Measurements from ENCODE around the gene WIPF2. TPM values are rescaled to one million over a fixed set of nuclear protein-coding genes. Genes with fewer than 3 reads are reported as not detected.

WIPF2 gene
- total RNA-seq, 1 experiment from 2014 or later, result 30.4 TPM

DNA sequence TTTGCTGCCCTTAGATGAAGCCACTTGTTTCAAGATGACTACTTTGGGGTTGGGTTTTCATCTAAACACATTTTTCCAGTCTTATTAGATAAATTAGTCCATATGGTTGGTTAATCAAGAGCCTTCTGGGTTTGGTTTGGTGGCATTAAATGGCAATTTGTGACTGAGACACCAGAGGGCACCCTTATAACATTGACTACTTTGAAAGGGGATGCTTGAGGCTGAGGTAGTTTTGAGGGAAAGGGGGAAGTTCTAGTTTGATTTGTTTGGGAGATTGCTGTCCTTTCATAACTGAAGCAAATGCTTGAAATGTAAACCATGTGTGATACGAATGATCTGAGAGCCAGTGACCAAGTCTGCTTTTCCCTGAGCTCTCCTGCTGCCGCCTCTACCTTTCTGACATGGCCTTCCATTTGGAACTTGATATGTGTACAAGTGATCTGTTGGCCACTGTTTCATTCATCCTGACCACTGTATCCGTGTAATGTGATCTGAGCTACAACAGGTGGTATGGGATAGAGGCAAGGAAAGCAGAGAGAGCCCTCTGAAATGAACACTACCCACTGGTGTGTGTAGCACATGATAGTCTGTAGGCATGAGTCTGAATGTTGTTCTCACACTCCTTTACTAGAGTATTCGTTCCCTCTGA lies 84.0 kb downstream of the WIPF2 start:
- BruUV-seq (replicated peaks), result no TSS peak

More for the DNA sequence above, 84.0 kb downstream of the WIPF2 start:
- Histone ChIP-seq H2AFZ (ENCODE audit: low read depth, low read length, poor library complexity, severe bottlenecking) (no peak overlapping the region), H3K27ac (ENCODE audit: low read depth, low read length) (no peak overlapping the region), H3K9me3 (ENCODE audit: control insufficient read depth in 1 of 2, insufficient read depth in 1 of 2, low read depth in 1 of 2, low read length in 2 of 2) (no peaks in the 10 kb centered on the region), H4K20me1 (ENCODE audit: insufficient read depth) (peaks cover 11% of the 10 kb centered on the region; the same call in 1 of the 2 replicates), H3K36me3 (ENCODE audit: control insufficient read depth in 1 of 2, insufficient read depth in 2 of 2, low read length in 2 of 2) (peaks cover 24 to 53% of the 10 kb centered on the region in 2 experiments), H3K4me2 (ENCODE audit: low read length) (no peak overlapping the region), H3K9ac (ENCODE audit: low read length) (no peak overlapping the region), H3K4me1 (ENCODE audit: control insufficient read depth in 1 of 2, insufficient read depth in 2 of 2, low read length in 2 of 2) (peaks cover 10 to 21% of the 10 kb centered on the region in 2 experiments; a peak in 3 of 4 replicates), H3K27me3 (ENCODE audit: insufficient read depth, low read length) (no peaks in the 10 kb centered on the region), H3K9me2 (ENCODE audit: insufficient read depth) (no peaks in the 10 kb centered on the region), H3K79me2 (ENCODE audit: insufficient read depth, low read length) (peaks cover 26% of the 10 kb centered on the region), H3K4me3 (replicated peaks in 1 of 2; ENCODE audit: low read depth in 1 of 2, low read length in 2 of 2) (no peak overlapping the region)
- POLR2A ChIA-PET, result interaction anchor here (1.3 kb wide), 1 partner anchor 13 kb away, joined by 3 read pairs; no protein-coding TSS in a partner anchor
- RAD21 ChIA-PET (ENCODE audit: low non-redundant PET in 1 of 2, low total read pairs in 2 of 2, uncharacterized antibody in 2 of 2, unreplicated experiment in 2 of 2), result interaction anchor here (0.7 to 1.9 kb wide), 3 partner anchors 14 to 52 kb away, joined by 3 to 11 read pairs (median 4); no protein-coding TSS in a partner anchor
- intact Hi-C loops (cut with micrococcal nuclease), result loop anchor here (1.0 to 5.0 kb wide), 3 partner anchors 52 to 229 kb away; partner anchors contain the start of gene TOP2A
- ATAC-seq (peak; percentile 63), DNase-seq (ENCODE audit: low read depth, low spot score) (peak; percentile 35)
- TF ChIP-seq EGR1 (IDR thresholded peaks at IDR 0.05; ENCODE audit: low read depth) (no peak), CTCF (IDR thresholded peaks at IDR 0.05 in 2 of 3, conservative IDR thresholded peaks at IDR 0.05 in 1 of 3; ENCODE audit: borderline replicate concordance in 1 of 3, insufficient read depth in 1 of 3, low read depth in 2 of 3, low read length in 2 of 3) (peak; percentile 62 to 89 (median 70)), RAD21 (IDR thresholded peaks at IDR 0.05; ENCODE audit: low read depth) (peak; percentile 92)
- CTCF ChIA-PET, result interaction anchor here (1.2 to 10.5 kb wide), 4 partner anchors 9 to 147 kb away, joined by 3 to 107 read pairs (median 6); no protein-coding TSS in a partner anchor

Measured in HCT116 (cell line).